K562 (cell line): Measurements from ENCODE around the gene PCAT6. TPM values are rescaled to one million over a fixed set of nuclear protein-coding genes. Genes with fewer than 3 reads are reported as not detected.

ENCODE experiments used
- CC2D1A ChIP-seq: fragments of 450-650 bp; IDR thresholded peaks from 2 replicates; pipeline ENCODE4 v1.6.1; 2017; ENCODE audit warnings: mild to moderate bottlenecking
- E2F3 ChIP-seq: fragments of 250-450 bp; sonication (Bioruptor Pico); IDR thresholded peaks from 2 replicates; pipeline ENCODE4 v1.4.0; 2020; ENCODE audit warnings: mild to moderate bottlenecking
- JUND ChIP-seq, 2 experiments: IDR thresholded peaks; 2 replicates in 1 of 2; 3 replicates in 1 of 2; pipeline ENCODE4 v1.6.1; 2011; ENCODE audit warnings: borderline replicate concordance in 2 of 2, low read depth in 2 of 2, low read length in 2 of 2, improper control_type of control experiment in 1 of 2, missing biosample characterization in 1 of 2, missing genetic modification characterization in 1 of 2, missing genetic modification reagents in 1 of 2
- POLR2AphosphoS5 ChIP-seq: IDR thresholded peaks from 2 replicates; pipeline ENCODE4 v1.6.1; 2011; ENCODE audit warnings: mild to moderate bottlenecking, low read depth, low read length, moderate library complexity; ENCODE audit not compliant: control insufficient read depth, insufficient read depth
- SMC3 ChIP-seq: conservative IDR thresholded peaks from 2 replicates; pipeline ENCODE4 v1.6.1; 2011; ENCODE audit warnings: low read depth, low read length, improper control_type of control experiment; ENCODE audit not compliant: insufficient read depth
- SREBF1 ChIP-seq: fragments of 150-350 bp; IDR thresholded peaks from 2 replicates; pipeline ENCODE4 v1.6.1; 2014; ENCODE audit warnings: antibody characterized with exemption, low read depth, low read length, borderline replicate concordance
- STAT5B ChIP-seq: fragments of 250-450 bp; sonication (Bioruptor Pico); IDR thresholded peaks from 2 replicates; pipeline ENCODE4 v1.8.0; 2021; ENCODE audit warnings: mild to moderate bottlenecking, inconsistent platforms
- TSC22D4 ChIP-seq: fragments of 450-650 bp; IDR thresholded peaks from 2 replicates; pipeline ENCODE4 v1.6.1; 2016; ENCODE audit warnings: missing genetic modification characterization, missing biosample characterization, control low read depth
- ZKSCAN1 ChIP-seq: fragments of 150-350 bp; IDR thresholded peaks from 2 replicates; pipeline ENCODE4 v1.6.1; 2016; ENCODE audit warnings: low read depth, low read length
- ZNF121 ChIP-seq: sonication (generic); formaldehyde crosslinking; conservative IDR thresholded peaks from 2 replicates; pipeline ENCODE4 v1.8.0; 2022; ENCODE audit warnings: missing genetic modification reagents
- ZNF282 ChIP-seq: sonication (generic); formaldehyde crosslinking; IDR thresholded peaks from 2 replicates; pipeline ENCODE4 v1.8.1; 2023; ENCODE audit warnings: missing genetic modification reagents
- ZNF589 ChIP-seq: fragments of 200-800 bp; sonication (Bioruptor generic); IDR thresholded peaks from 2 replicates; pipeline ENCODE4 v1.6.1; 2016; ENCODE audit warnings: low read depth, missing genetic modification characterization, missing compliant biosample characterization
- polyA plus RNA-seq, 8 experiments: library from polyadenylated mRNA; depleted of rRNA in 4 of 8; stranded (reverse) in 5 of 8; unstranded in 3 of 8; fragments of >200 nt; fragmentation: Nextera tagmentation in 2 of 8; fragmentation: Illumina TruSeq in 1 of 8; extraction: Ambion mirVana in 2 of 8; extraction: Trizol in 1 of 8; gene quantifications; 2 replicates each; pipeline versions ENCODE4 v1.2.1 to v1.2.3, GENCODE V29; 2011 to 2014; ENCODE audit warnings: inconsistent platforms in 1 of 8, missing spikeins in 1 of 8
- total RNA-seq, 7 experiments: library from RNA; depleted of rRNA in 6 of 7; stranded (reverse); fragments of >200 nt in 6 of 7; fragmentation: Illumina TruSeq in 2 of 7; extraction: Trizol in 2 of 7; gene quantifications; 2 replicates each; pipeline versions ENCODE4 v1.2.1 to v1.2.3, GENCODE V29; 2011 to 2021; ENCODE audit warnings: low replicate concordance in 1 of 7
- TF ChIP-seq, protein P1 (sequence below): fragments of 250-450 bp; sonication (Bioruptor Pico); IDR thresholded peaks from 2 replicates; pipeline ENCODE4 v1.4.0; 2020; ENCODE audit warnings: mild to moderate bottlenecking
- TF ChIP-seq, protein P2 (sequence below): fragments of 250-450 bp; sonication (Bioruptor Pico); IDR thresholded peaks from 2 replicates; pipeline ENCODE4 v1.4.0; 2020
- TF ChIP-seq, protein P3 (sequence below): fragments of 250-450 bp; sonication (Bioruptor Pico); IDR thresholded peaks from 2 replicates; pipeline ENCODE4 v1.8.0; 2022; ENCODE audit warnings: moderate library complexity, mild to moderate bottlenecking, inconsistent platforms
- TF ChIP-seq, protein P4 (sequence below), 3 experiments: fragments of 200-800 bp in 1 of 3; fragments of 250-450 bp in 1 of 3; fragments of 450-650 bp in 1 of 3; sonication (Bioruptor Pico) in 1 of 3; sonication (Bioruptor generic) in 1 of 3; formaldehyde crosslinking in 1 of 3; IDR thresholded peaks; 2 replicates each; pipeline versions ENCODE4 v1.6.1 to v1.8.0; 2016 to 2022; ENCODE audit warnings: mild to moderate bottlenecking in 2 of 3, missing genetic modification characterization in 2 of 3, missing compliant biosample characterization in 1 of 3, moderate library complexity in 1 of 3
- TF ChIP-seq, protein P5 (sequence below): sonication (generic); formaldehyde crosslinking; IDR thresholded peaks from 2 replicates; pipeline ENCODE4 v1.8.0; 2022; ENCODE audit warnings: missing genetic modification reagents, mild to moderate bottlenecking, borderline replicate concordance

The PCAT6 gene
- total and polyA plus RNA-seq, 9 of the 15 experiments (the other 6 are each of a cell fraction or from before 2014, with no cell fraction given): 0.25 to 2.4 (median 0.54) TPM; not detected in 1

DNA sequence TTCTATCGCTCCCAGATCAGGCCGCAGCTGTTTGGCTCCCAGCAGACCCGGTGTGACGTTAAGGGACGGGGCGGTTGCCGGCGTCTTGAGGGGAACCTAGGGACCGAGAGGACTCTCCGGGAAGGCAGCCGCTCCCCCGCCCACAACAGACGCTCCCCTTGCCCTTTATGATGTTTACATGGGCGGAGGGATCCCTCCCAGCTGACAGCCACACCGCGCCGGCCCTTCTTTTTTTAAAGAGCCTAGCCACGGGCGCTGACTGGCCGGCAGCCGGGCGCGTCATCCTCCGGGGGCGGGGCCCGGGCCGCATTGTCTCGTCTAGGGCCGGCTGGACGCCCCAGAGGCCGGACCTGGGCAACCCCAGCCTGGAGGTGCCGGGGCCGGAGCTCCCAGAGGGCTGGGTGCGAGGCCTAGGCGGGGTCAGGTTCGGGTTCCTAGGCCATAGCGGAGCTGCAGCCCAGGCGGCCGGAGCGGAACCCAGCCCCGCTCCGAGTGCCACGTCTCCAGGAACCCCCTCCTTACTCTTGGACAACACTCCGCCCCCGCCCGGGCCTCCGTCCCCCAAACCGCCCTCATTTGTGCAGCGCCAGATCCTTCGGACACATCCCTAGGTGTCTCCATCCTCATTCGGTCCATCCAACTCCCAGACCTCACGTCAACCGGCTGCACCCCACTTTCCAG lies at the start of gene PCAT6 (continued):
- TF ChIP-seq, protein P1, sequence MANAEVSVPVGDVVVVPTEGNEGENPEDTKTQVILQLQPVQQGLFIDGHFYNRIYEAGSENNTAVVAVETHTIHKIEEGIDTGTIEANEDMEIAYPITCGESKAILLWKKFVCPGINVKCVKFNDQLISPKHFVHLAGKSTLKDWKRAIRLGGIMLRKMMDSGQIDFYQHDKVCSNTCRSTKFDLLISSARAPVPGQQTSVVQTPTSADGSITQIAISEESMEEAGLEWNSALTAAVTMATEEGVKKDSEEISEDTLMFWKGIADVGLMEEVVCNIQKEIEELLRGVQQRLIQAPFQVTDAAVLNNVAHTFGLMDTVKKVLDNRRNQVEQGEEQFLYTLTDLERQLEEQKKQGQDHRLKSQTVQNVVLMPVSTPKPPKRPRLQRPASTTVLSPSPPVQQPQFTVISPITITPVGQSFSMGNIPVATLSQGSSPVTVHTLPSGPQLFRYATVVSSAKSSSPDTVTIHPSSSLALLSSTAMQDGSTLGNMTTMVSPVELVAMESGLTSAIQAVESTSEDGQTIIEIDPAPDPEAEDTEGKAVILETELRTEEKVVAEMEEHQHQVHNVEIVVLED (CRISPR knock-in tag): peak; percentile 91
- TF ChIP-seq, protein P2, sequence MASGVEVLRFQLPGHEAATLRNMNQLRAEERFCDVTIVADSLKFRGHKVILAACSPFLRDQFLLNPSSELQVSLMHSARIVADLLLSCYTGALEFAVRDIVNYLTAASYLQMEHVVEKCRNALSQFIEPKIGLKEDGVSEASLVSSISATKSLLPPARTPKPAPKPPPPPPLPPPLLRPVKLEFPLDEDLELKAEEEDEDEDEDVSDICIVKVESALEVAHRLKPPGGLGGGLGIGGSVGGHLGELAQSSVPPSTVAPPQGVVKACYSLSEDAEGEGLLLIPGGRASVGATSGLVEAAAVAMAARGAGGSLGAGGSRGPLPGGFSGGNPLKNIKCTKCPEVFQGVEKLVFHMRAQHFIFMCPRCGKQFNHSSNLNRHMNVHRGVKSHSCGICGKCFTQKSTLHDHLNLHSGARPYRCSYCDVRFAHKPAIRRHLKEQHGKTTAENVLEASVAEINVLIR: peak; percentile 72
- TF ChIP-seq, protein P3, sequence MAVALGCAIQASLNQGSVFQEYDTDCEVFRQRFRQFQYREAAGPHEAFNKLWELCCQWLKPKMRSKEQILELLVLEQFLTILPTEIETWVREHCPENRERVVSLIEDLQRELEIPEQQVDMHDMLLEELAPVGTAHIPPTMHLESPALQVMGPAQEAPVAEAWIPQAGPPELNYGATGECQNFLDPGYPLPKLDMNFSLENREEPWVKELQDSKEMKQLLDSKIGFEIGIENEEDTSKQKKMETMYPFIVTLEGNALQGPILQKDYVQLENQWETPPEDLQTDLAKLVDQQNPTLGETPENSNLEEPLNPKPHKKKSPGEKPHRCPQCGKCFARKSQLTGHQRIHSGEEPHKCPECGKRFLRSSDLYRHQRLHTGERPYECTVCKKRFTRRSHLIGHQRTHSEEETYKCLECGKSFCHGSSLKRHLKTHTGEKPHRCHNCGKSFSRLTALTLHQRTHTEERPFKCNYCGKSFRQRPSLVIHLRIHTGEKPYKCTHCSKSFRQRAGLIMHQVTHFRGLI: no peak
- TF ChIP-seq JUND (IDR thresholded peaks at IDR 0.05; ENCODE audit: borderline replicate concordance, low read depth, low read length): peak; percentile 77
- peak; percentile 60; the same call in 1 of the 3 replicates for TF ChIP-seq JUND (tag; IDR thresholded peaks at IDR 0.05; ENCODE audit: borderline replicate concordance, low read depth, low read length)
- TF ChIP-seq, protein P4, sequence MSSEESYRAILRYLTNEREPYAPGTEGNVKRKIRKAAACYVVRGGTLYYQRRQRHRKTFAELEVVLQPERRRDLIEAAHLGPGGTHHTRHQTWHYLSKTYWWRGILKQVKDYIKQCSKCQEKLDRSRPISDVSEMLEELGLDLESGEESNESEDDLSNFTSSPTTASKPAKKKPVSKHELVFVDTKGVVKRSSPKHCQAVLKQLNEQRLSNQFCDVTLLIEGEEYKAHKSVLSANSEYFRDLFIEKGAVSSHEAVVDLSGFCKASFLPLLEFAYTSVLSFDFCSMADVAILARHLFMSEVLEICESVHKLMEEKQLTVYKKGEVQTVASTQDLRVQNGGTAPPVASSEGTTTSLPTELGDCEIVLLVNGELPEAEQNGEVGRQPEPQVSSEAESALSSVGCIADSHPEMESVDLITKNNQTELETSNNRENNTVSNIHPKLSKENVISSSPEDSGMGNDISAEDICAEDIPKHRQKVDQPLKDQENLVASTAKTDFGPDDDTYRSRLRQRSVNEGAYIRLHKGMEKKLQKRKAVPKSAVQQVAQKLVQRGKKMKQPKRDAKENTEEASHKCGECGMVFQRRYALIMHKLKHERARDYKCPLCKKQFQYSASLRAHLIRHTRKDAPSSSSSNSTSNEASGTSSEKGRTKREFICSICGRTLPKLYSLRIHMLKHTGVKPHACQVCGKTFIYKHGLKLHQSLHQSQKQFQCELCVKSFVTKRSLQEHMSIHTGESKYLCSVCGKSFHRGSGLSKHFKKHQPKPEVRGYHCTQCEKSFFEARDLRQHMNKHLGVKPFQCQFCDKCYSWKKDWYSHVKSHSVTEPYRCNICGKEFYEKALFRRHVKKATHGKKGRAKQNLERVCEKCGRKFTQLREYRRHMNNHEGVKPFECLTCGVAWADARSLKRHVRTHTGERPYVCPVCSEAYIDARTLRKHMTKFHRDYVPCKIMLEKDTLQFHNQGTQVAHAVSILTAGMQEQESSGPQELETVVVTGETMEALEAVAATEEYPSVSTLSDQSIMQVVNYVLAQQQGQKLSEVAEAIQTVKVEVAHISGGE (CRISPR knock-in tag; IDR thresholded peaks at IDR 0.05): peak in 2 of 3 experiments; percentile 9 to 22; a peak in 1 of 6 replicates
- TF ChIP-seq ZNF282 (CRISPR knock-in tag): no peak
- TF ChIP-seq STAT5B: no peak
- no peak for TF ChIP-seq TSC22D4 (tag)
- peak; percentile 83 for TF ChIP-seq POLR2AphosphoS5
- TF ChIP-seq CC2D1A: no peak
- no peak for TF ChIP-seq SREBF1
- no peak for TF ChIP-seq ZNF589 (CRISPR knock-in tag)
- TF ChIP-seq ZNF121 (CRISPR knock-in tag): no peak
- 0 out of 2 replicates have a peak, but pooled peaks have one; percentile 47 for TF ChIP-seq ZKSCAN1
- TF ChIP-seq, protein P5, sequence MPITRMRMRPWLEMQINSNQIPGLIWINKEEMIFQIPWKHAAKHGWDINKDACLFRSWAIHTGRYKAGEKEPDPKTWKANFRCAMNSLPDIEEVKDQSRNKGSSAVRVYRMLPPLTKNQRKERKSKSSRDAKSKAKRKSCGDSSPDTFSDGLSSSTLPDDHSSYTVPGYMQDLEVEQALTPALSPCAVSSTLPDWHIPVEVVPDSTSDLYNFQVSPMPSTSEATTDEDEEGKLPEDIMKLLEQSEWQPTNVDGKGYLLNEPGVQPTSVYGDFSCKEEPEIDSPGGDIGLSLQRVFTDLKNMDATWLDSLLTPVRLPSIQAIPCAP (CRISPR knock-in tag): no peak
- TF ChIP-seq E2F3 (CRISPR knock-in tag): peak; percentile 57; the same call in 1 of the 2 replicates
- no peak for TF ChIP-seq SMC3
